ENCODE data around the gene CISH. TPM values are rescaled to one million over a fixed set of nuclear protein-coding genes. Genes with fewer than 3 reads are reported as not detected.

CISH gene
- total RNA-seq, 1 experiment from 2014 or later = 1.7 TPM

GRCh38 chr3:50562861-50563260 lies 48.7 kb downstream of the CISH start:
- H4K20me1 ChIP-seq (ENCODE audit: control insufficient read depth, insufficient read depth, insufficient read length) = peaks cover 5% of the 10 kb centered on the region
- no peaks in the 10 kb centered on the region for H3K79me2 ChIP-seq (ENCODE audit: insufficient read depth, low read length)
- DNase-seq = no peak
- H2BK5ac ChIP-seq (ENCODE audit: insufficient read length, low read length) = no peak overlapping the region
- H4K8ac ChIP-seq (replicated peaks; ENCODE audit: insufficient read length, low read depth, low read length) = no peak overlapping the region
- H2BK12ac ChIP-seq (ENCODE audit: insufficient read length, low read depth, low read length) = no peak overlapping the region
- Mint-ChIP-seq H3K27ac (no peak overlapping the region), H3K27me3 (ENCODE audit: low read depth) (peaks cover 13% of the 10 kb centered on the region), H3K4me1 (peaks cover 14 to 15% of the 10 kb centered on the region in 2 experiments), H3K9me3 (no peaks in the 10 kb centered on the region), H3K4me3 (no peak overlapping the region), H3K36me3 (ENCODE audit: insufficient read depth in 1 of 3, low read depth in 3 of 3) (peaks cover 0 to 10% (median 0%) of the 10 kb centered on the region in 3 experiments; a peak in 3 of 7 replicates)
- no peak overlapping the region for H3K23ac ChIP-seq (ENCODE audit: insufficient read length, low read depth, low read length)
- H3K27ac ChIP-seq (ENCODE audit: insufficient read length, low read depth, low read length) = no peak overlapping the region
- H3K18ac ChIP-seq (ENCODE audit: insufficient read length, low read depth, low read length) = no peak overlapping the region
- TF ChIP-seq, protein P1, sequence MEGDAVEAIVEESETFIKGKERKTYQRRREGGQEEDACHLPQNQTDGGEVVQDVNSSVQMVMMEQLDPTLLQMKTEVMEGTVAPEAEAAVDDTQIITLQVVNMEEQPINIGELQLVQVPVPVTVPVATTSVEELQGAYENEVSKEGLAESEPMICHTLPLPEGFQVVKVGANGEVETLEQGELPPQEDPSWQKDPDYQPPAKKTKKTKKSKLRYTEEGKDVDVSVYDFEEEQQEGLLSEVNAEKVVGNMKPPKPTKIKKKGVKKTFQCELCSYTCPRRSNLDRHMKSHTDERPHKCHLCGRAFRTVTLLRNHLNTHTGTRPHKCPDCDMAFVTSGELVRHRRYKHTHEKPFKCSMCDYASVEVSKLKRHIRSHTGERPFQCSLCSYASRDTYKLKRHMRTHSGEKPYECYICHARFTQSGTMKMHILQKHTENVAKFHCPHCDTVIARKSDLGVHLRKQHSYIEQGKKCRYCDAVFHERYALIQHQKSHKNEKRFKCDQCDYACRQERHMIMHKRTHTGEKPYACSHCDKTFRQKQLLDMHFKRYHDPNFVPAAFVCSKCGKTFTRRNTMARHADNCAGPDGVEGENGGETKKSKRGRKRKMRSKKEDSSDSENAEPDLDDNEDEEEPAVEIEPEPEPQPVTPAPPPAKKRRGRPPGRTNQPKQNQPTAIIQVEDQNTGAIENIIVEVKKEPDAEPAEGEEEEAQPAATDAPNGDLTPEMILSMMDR (conservative IDR thresholded peaks at IDR 0.05) = no peak
- no peak overlapping the region for H3T11ph ChIP-seq (ENCODE audit: low read length)
- H3K9me3 ChIP-seq (ENCODE audit: control insufficient read depth, low read depth, low read length) = no peaks in the 10 kb centered on the region
- no peak overlapping the region for H3K14ac ChIP-seq (ENCODE audit: insufficient read depth, low read length)
- no CpG with 5 or more reads among the region's 2 CpGs for WGBS (ENCODE audit: extremely low coverage, insufficient read length, low lambda C conversion rate)
- H4K5ac ChIP-seq (ENCODE audit: insufficient read length, low read depth, low read length) = no peak overlapping the region
- no peaks in the 10 kb centered on the region; the same call in 1 of the 2 replicates for H3K4me1 ChIP-seq (ENCODE audit: insufficient read depth, low read length)
- peaks cover 3% of the 10 kb centered on the region; the same call in 1 of the 2 replicates for H3K27me3 ChIP-seq (ENCODE audit: insufficient read depth, low read length)
- H3K9ac ChIP-seq (ENCODE audit: extremely low read depth, insufficient read length, low read length) = no peak overlapping the region
- no peaks in the 10 kb centered on the region for H3K79me1 ChIP-seq (ENCODE audit: insufficient read depth, low read depth, low read length, poor library complexity, severe bottlenecking)
- H2BK120ac ChIP-seq (ENCODE audit: low read depth, low read length, poor library complexity, severe bottlenecking) = no peak overlapping the region
- no peak overlapping the region for H3K56ac ChIP-seq (ENCODE audit: insufficient read length, low read depth, low read length)
- no peak overlapping the region for H2BK20ac ChIP-seq (ENCODE audit: low read depth, low read length, poor library complexity, severe bottlenecking)
- no peak overlapping the region for H4K91ac ChIP-seq (ENCODE audit: insufficient read length, low read depth, low read length)
- no peak overlapping the region for H2AK5ac ChIP-seq (ENCODE audit: insufficient read length, low read length)
- no peak overlapping the region for H3K4me2 ChIP-seq (ENCODE audit: insufficient read depth, insufficient read length, low read length)
- H3K23me2 ChIP-seq (ENCODE audit: insufficient read length, low read depth, low read length, poor library complexity, severe bottlenecking) = peaks cover 8% of the 10 kb centered on the region
- no peak overlapping the region for H2AFZ ChIP-seq (ENCODE audit: low read length)
- H2BK15ac ChIP-seq (ENCODE audit: low read depth, low read length) = no peak overlapping the region
- no peak overlapping the region for H3K4ac ChIP-seq (ENCODE audit: low read depth, low read length)

All from H9 (cell line).